ENCODE results near the gene ACTG1. TPM values are rescaled to one million over a fixed set of nuclear protein-coding genes. Genes with fewer than 3 reads are reported as not detected.

ACTG1 gene
- total and polyA plus RNA-seq, 2 donors (not counting 1 experiment from before 2014, with no cell fraction given), result 803 to 1,677 TPM

GRCh38 chr17:81517339-81518112 is 4.9 kb upstream of the ACTG1 start:
- CTCF ChIA-PET, result interaction anchor here (1.0 to 7.3 kb wide), 10 partner anchors 8 to 226 kb away, joined by 3 to 75 read pairs (median 14); partner anchors contain the start of gene FAAP100
- Mint-ChIP-seq H3K4me1 (peaks cover 48% of the 10 kb centered on the region), H3K27me3 (no peaks in the 10 kb centered on the region), H3K9me3 (ENCODE audit: insufficient read depth) (no peaks in the 10 kb centered on the region), H3K27ac (peak overlapping the region; percentile 99), H3K4me3 (peak overlapping the region; percentile 98)
- no peaks in the 10 kb centered on the region for H3K27me3 ChIP-seq (replicated peaks in 1 of 4; ENCODE audit: control extremely low read depth in 1 of 4, control insufficient read depth in 3 of 4, insufficient read depth in 4 of 4, low read length in 3 of 4)
- H3K27ac ChIP-seq (ENCODE audit: low read length in 2 of 2), result peak overlapping the region; percentile 97 to 98
- H3K36me3 ChIP-seq (replicated peaks in 1 of 2; ENCODE audit: control extremely low read depth in 1 of 2, control insufficient read depth in 1 of 2, extremely low read depth in 1 of 2, insufficient read depth in 2 of 2, low read length in 1 of 2), result peaks cover 0 to 6% of the 10 kb centered on the region in 2 experiments
- peak overlapping the region in 4 of 5 experiments; percentile 73 to 94 (median 80) for H3K4me3 ChIP-seq (ENCODE audit: control extremely low read depth in 1 of 5, extremely low read depth in 1 of 5, insufficient read depth in 1 of 5, low read depth in 2 of 5, low read length in 4 of 5)
- 15% methylated on average over 16 of the region's 24 CpGs for WGBS (ENCODE audit: insufficient coverage)
- TF ChIP-seq EZH2 (IDR thresholded peaks at IDR 0.05; ENCODE audit: borderline replicate concordance, insufficient read depth, low read depth, low read length, poor library complexity, severe bottlenecking) (no peak), CTCF (IDR thresholded peaks at IDR 0.05) (no peak)
- H3K9ac ChIP-seq (ENCODE audit: low read length), result peak overlapping the region; percentile 87
- peaks cover 3% of the 10 kb centered on the region for H4K20me1 ChIP-seq (ENCODE audit: control insufficient read depth, insufficient read depth, low read length, poor library complexity, severe bottlenecking)
- peak overlapping the region; percentile 56 for H2AFZ ChIP-seq (ENCODE audit: insufficient read depth, low read depth, low read length, poor library complexity, severe bottlenecking)
- peaks cover 37 to 56% of the 10 kb centered on the region in 2 donors for H3K4me1 ChIP-seq (ENCODE audit: control insufficient read depth in 2 of 2, insufficient read depth in 2 of 2, low read length in 2 of 2)
- peak; percentile 42 for ATAC-seq (ENCODE audit: low read depth)
- H3K9me3 ChIP-seq (ENCODE audit: control extremely low read depth in 1 of 3, control insufficient read depth in 2 of 3, insufficient read depth in 1 of 3, low read length in 2 of 3), result no peaks in the 10 kb centered on the region
- peaks cover 47% of the 10 kb centered on the region for H3K79me2 ChIP-seq (ENCODE audit: control insufficient read depth, insufficient read depth, low read length)
- POLR2A ChIA-PET, result interaction anchor here (0.6 to 3.0 kb wide), 13 partner anchors 9 to 398 kb away, joined by 3 to 32 read pairs (median 5); partner anchors contain the start of gene FAAP100
- H3K4me2 ChIP-seq (replicated peaks; ENCODE audit: low read depth, low read length, poor library complexity, severe bottlenecking), result peak overlapping the region; percentile 99
- intact Hi-C loops (cut with micrococcal nuclease), result loop anchor here (1.0 to 10.0 kb wide), 7 partner anchors 35 to 1255 kb away; partner anchors contain the start of genes FAAP100, P4HB, RNF213 and SLC38A10
- DNase-seq, result peak; percentile 91

Measured in B cell (primary cell).